Measurements from ENCODE around the gene SLTM.
"Not testable (repeated sequence)": the region's sequence is repeated elsewhere in the genome, so short reads cannot be mapped to it uniquely, and the experiment has no call there.

SLTM gene

DNA sequence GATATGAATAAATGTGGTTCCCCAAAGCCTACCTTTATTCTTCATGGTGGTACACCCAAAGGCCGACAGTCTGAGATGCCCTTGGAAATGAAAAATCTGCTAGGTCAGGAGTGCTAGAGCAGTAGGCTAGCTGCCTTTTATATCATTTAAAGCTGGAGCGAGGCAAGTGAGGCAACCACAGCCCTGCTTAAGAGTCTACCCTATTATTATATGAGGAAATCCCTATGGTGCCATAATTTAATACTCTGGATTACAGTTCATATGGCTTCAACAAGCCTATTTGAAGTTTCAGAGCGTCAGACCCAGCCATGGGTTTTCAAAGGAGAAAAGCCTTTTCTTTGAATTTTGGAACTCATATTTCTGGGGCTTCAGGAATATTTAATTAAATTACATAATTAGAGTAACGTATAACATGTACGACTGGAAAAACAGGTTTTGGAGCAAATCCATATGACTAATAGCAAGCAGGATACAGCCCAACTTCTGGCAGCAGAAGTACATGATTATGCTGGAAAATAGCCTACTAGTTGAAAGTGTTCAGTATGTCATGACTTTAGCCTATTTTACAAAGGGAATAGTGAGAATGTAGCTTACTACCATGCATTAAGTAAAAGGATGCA, 18.0 kb upstream of the SLTM start:
- DNase-seq (ENCODE audit: low spot score), result no peak
- in situ Hi-C loops (cut with MboI; ENCODE audit: low sequenced_read_pairs, unreplicated experiment), result no loop called here
- TF ChIP-seq, protein P1, sequence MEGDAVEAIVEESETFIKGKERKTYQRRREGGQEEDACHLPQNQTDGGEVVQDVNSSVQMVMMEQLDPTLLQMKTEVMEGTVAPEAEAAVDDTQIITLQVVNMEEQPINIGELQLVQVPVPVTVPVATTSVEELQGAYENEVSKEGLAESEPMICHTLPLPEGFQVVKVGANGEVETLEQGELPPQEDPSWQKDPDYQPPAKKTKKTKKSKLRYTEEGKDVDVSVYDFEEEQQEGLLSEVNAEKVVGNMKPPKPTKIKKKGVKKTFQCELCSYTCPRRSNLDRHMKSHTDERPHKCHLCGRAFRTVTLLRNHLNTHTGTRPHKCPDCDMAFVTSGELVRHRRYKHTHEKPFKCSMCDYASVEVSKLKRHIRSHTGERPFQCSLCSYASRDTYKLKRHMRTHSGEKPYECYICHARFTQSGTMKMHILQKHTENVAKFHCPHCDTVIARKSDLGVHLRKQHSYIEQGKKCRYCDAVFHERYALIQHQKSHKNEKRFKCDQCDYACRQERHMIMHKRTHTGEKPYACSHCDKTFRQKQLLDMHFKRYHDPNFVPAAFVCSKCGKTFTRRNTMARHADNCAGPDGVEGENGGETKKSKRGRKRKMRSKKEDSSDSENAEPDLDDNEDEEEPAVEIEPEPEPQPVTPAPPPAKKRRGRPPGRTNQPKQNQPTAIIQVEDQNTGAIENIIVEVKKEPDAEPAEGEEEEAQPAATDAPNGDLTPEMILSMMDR (IDR thresholded peaks at IDR 0.05; ENCODE audit: borderline replicate concordance, control extremely low read depth, extremely low read depth, insufficient read depth, missing control alignments), result no peak

DNA sequence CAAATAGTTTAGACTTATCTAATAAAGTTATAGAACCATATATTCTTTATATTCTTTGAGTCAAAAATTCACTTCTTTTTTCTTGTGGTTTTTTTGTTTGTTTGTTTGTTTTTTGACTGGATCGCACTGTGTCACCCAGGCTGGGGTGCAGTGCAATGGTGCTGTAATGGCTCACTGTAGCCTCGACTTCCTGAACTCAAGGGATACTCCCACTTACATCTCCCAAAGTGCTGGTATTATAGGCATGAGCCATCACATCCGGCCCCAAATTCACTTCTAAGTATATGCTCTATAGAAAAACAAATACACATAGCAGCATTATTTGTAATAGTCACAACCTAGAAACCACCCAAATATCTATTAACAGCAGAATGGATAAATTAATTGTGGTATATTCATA, 13.7 kb upstream of the SLTM start:
- no peak for DNase-seq (ENCODE audit: low spot score)
- in situ Hi-C loops (cut with MboI; ENCODE audit: low sequenced_read_pairs, unreplicated experiment), result no loop called here
- TF ChIP-seq, protein P1 (IDR thresholded peaks at IDR 0.05; ENCODE audit: borderline replicate concordance, control extremely low read depth, extremely low read depth, insufficient read depth, missing control alignments), result no peak

DNA sequence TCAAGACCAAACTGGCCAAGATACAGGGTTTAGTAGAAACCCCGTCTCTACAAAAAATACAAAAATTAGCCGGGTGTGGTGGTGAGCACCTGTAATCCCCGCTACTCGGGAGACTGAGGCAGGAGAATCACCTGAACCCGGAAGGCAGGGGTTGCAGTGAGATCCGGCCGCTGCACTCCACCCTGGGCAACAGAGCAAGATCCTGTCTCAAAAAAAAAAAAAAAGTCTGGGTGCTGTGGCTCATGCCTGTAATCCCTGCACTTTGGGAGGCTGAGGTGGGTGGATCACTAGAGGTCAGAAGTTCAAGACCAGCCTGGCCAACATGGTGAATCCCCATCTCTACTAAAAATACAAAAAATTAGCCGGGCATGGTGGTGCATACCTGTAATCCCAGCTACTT, 1.5 kb upstream of the SLTM start:
- in situ Hi-C loops (cut with MboI; ENCODE audit: low sequenced_read_pairs, unreplicated experiment); DNase-seq (ENCODE audit: low spot score): not testable (repeated sequence)

DNA sequence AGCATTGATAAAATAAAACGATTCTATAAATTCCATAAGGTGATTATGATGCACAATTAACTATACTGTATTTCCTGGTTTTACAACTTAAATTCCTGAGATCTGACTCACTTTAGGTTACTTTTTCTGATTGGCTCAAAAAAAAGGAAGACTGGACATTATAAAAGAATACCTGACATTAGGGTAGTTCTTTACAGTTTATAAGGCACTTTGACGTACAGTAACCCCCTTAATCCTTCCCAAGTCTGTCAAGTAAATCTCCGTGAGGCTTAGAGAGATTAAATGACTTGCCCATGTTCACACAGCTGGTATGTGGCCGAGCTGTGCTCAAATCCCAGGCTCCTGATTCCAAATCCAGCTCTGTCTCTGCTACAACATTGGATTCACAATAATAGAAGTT, 1.0 kb upstream of the SLTM start:
- in situ Hi-C loops (cut with MboI; ENCODE audit: low sequenced_read_pairs, unreplicated experiment), result no loop called here
- TF ChIP-seq, protein P1 (IDR thresholded peaks at IDR 0.05; ENCODE audit: borderline replicate concordance, control extremely low read depth, extremely low read depth, insufficient read depth, missing control alignments), result no peak
- DNase-seq (ENCODE audit: low spot score), result no peak

DNA sequence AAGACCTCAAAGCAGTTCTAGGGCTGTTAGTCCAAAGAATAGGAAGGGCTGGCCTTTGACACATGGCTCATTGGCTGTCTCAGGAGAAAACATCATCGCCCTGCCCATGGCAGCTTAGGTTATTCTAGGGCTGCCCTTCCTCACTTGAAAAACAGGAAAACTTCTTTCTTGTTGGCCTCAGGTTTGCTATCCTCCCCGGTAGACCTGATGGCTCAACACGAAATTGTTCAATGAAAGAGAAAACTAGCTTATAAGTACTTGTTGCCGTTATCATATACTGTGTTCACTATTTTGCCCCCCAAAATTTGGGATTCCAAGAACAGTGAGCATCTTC, 602 bp upstream of the SLTM start:
- TF ChIP-seq, protein P1 (IDR thresholded peaks at IDR 0.05; ENCODE audit: borderline replicate concordance, control extremely low read depth, extremely low read depth, insufficient read depth, missing control alignments), result no peak
- in situ Hi-C loops (cut with MboI; ENCODE audit: low sequenced_read_pairs, unreplicated experiment), result no loop called here
- DNase-seq (ENCODE audit: low spot score), result no peak

DNA sequence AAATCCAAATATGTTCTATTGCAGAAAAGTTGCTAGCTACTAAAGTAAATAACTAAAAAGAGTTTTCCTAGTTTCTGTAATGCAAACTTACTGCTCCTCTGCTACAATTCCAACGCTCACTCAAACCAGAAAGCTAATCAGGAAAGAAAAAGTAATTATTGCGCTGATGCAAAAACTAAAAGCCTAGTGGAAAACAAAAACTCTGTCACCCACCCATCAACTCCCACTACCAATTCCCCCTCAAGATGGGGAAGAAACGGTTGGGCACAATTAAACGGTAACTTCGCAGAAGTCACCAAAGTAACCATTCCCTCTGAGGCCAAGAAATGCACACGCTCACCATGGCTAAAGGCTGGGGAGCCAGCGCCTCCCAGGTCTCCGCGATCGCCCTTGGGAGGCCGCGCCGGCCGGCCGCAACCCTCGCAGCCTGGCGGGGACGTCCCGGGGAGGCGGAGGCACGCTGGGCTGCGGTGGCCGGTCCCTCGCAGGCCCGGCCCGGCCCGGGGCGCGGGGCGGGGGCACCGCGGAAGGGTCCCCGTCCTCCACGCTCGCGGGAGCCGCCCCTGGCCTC, 684 bp downstream of the SLTM start:
- TF ChIP-seq, protein P1 (IDR thresholded peaks at IDR 0.05; ENCODE audit: borderline replicate concordance, control extremely low read depth, extremely low read depth, insufficient read depth, missing control alignments), result no peak
- no peak for DNase-seq (ENCODE audit: low spot score)
- in situ Hi-C loops (cut with MboI; ENCODE audit: low sequenced_read_pairs, unreplicated experiment), result no loop called here

DNA sequence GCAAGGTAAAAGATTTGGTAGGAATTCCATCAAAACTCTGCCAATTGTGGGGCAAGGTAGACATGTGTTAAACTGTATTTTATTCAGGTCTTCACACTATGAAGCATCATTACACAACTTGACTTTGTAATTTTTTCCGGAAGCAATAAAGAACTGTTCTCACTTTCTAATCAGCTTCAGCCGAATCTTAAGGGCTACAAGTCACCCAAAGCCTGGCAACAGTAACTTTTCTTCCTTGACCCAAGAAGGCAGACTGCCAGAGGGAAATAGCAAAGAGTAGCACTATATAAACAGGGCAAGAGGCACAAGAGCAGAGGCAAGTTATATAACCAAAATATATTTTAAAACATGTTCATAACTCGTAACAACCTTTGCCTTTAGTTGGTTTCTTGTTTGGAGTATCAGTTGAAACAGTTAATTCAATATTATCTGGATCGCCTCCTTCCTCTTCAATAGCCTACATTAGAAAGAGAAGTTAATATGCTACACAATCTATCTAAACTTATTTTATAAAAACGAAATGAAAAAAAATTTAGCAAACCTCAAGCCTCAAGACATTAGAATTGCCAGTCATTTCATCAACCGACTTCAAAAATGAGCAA, 1.4 kb downstream of the SLTM start:
- TF ChIP-seq, protein P1 (IDR thresholded peaks at IDR 0.05; ENCODE audit: borderline replicate concordance, control extremely low read depth, extremely low read depth, insufficient read depth, missing control alignments), result no peak
- DNase-seq (ENCODE audit: low spot score), result peak; percentile 50
- in situ Hi-C loops (cut with MboI; ENCODE audit: low sequenced_read_pairs, unreplicated experiment), result no loop called here

Data from GM13976 (cell line).